ENCODE results near the gene RPN2.

Gene RPN2

DNA sequence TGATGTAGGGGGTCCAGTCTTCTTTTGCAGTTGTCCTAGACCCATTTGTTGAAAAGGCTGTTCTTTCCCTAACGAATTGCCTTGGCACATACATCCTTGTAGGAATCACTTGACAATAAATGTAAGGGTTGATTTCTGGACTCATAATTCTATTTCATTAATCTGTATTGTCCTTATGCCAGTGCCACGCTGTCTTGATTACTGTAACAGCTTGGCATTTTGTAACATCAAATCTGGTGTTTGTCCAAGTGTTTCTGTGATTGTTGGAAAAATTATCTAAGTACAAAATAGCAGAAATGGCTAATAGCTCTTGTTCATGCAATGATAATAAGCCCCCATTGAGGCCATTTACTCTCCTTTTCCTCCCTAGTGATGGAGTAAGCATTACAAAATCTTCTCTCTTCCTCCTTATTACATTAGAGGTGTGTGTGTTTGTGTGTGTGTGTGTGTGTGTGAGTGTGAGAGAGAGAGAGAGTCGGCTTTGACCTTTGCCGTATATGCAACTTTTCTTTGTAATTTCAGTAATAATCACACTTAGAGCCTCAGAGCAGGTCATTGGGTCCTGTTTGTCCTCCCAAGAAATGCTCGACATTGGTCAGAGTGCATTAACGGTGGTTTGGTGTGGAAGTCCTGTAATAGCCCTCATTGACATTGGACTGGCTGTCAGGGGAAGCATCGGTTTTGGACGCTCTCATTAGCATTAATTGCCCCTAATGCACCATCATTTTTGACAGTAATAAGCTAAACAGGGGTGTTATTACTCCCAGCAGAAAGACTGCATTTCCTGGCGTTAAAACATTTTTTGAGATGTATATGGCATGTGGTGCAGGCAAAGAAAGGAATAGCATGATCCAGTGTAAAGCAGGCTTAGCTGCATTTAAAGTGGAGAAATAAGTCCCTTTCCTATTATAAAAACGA lies 40.9 kb downstream of the RPN2 start:
- no peak for DNase-seq

DNA sequence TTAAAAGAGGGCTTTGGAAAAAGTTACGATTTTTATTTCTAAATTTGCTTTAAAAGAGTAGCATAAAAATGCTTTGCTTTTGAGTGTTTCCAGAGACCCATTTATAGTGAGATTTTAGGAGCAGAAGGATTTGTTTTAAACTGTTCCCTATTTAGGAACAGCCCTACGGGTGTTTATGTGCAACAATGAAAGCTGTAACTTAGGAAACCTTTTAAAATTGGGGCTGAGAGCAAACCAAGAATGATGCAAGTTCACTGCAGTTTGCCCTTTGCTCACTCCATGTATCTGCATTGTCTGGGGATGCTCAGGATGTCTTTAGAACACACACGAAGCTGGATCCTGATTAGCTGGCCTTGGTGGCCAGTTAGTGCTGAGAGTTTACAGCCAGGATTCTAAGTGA lies 41.6 kb downstream of the RPN2 start:
- DNase-seq, result no peak

- no peak for DNase-seq
Observed at GRCh38 chr20:37222086-37222485, 43.0 kb downstream of the RPN2 start.

DNA sequence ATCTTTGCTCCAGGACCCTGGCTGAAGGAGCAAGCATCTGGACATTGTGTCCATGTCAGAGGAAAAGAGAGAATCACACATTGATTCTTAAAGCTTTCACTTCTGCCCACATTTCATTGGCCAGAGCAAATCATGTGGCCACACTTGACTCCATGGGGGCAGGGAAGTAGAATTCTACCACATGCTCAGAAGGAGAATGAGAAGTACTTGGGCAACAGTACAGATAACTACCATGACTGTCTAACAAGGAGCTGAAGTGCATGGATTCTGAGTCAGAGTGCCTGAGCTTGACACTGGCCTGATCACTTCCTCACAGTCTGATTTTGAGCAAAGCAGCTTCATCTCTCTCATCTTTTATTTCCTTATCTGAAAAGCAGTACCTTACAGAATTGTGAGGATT lies 43.9 kb downstream of the RPN2 start:
- DNase-seq, result no peak

GRCh38 chr20:37225146-37225545 lies 46.0 kb downstream of the RPN2 start:
- no peak for DNase-seq

DNA sequence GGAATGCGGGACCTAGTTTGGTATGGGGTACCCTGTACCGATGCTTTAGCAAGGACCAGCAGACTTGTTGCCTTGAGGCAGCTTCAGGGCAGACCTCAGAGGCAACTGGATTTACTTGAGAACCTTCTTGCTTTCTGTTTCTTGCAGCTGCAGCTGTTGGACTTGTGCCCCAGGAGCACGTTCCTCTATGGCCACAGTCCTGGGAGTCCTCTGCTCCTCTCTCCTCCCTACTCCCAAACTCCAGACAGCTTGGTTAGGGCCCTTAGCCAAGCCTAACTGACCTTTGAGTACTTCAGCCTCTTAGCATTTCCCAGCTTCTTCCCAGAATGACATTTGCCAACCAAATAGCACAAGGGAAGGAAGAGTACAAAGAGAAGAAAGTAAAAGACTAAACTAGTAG lies 47.8 kb downstream of the RPN2 start:
- no peak for DNase-seq

- DNase-seq, result no peak
Observed at GRCh38 chr20:37228082-37228481, 49.0 kb downstream of the RPN2 start.

DNA sequence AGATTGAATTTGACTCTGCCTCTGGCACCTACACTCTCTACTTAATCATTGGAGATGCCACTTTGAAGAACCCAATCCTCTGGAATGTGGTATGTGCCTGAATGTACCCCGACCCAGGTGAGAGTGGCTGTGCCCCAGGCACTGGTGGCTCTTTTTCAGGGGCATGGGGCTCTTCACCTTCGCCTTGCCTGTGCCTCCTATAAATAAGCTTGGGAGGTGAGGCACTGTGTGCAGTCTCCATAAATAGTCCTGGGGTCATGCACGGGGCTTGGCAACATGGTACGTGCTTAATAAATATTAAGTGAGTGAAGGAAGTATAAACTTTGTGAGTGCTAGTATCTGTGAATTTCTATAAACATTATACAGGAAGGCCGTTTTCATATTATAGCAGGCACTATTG lies 49.5 kb downstream of the RPN2 start:
- no peak for DNase-seq

- DNase-seq, result no peak
Observed at GRCh38 chr20:37229357-37229756, 50.2 kb downstream of the RPN2 start.

- no peak for DNase-seq
Observed at GRCh38 chr20:37230200-37230599, 51.1 kb downstream of the RPN2 start.

- DNase-seq, result no peak
Observed at GRCh38 chr20:37231947-37232630, 53.0 kb downstream of the RPN2 start.

- no peak for DNase-seq
Observed at GRCh38 chr20:37233548-37234253, 54.6 kb downstream of the RPN2 start.

GRCh38 chr20:37234254-37234581 lies 55.1 kb downstream of the RPN2 start:
- no peak for DNase-seq

- no peak for DNase-seq
Observed at GRCh38 chr20:37235065-37235464, 55.9 kb downstream of the RPN2 start.

DNA sequence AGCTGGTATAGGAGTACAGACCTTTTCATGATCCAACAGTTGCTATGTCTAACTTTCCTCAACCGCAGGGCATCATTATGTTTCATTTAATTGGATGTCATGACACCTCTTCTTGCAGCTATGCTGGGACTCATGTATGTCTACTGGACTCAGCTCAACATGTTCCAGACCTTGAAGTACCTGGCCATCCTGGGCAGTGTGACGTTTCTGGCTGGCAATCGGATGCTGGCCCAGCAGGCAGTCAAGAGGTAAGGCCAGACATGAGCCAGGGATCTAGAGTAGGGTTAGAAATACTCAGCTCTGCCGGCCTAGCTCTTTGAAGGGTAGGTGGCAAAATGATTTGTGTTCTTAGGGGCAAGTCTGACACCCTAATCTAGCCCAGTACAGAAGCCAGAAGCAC lies 57.3 kb downstream of the RPN2 start:
- no peak for DNase-seq

GRCh38 chr20:37237656-37238055 lies 58.5 kb downstream of the RPN2 start:
- DNase-seq, result no peak

GRCh38 chr20:37238426-37238825 lies 59.3 kb downstream of the RPN2 start:
- no peak for DNase-seq

- no peak for DNase-seq
Observed at GRCh38 chr20:37238935-37239451, 59.9 kb downstream of the RPN2 start.

DNA sequence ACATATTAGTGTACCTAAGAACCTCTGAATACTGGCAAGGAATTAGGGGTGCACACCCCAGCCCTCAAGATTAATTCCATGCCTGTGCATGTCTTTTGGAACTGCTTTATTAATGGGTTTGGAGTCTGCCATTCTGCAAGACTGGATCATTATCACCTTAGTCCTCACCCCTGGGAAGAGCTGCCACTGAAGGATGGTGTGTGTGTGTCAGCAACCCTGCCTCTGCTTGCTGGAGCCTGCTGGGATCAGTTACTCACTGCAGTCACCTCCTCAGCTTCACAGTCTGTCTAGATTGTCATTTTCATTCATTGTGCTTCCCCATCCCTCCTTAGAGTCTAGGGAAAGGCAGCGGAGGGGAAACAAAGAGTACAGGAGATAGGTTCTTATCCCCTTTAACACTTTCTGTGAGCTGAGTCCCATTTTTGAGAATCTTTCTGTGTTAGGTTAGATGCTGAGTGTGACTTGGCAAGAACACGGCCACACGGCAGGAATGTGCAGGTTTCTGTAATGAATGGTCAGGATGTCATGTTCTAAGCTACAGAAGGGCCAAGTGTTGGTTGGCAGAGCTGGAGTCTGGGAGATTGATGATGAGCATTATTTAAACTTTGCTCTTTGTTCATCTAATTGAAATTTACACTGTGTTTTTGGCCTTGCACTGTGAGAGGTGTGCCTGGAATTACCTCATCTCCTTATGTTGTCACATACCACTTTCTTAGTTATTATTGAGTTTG lies 61.4 kb downstream of the RPN2 start:
- no peak for DNase-seq

GRCh38 chr20:37242503-37242902 lies 63.4 kb downstream of the RPN2 start:
- DNase-seq, result no peak

GRCh38 chr20:37243076-37243936 lies 64.2 kb downstream of the RPN2 start:
- DNase-seq, result no peak

Measured in stimulated activated CD8-positive, alpha-beta memory T cell treated with anti-CD3 and anti-CD28 coated beads, Interleukin-4, amount 100 ng/mL, for 48 hours (primary cell).